ENCODE results near the gene TKT. TPM values are rescaled to one million over a fixed set of nuclear protein-coding genes. Genes with fewer than 3 reads are reported as not detected.
A peak's percentile ranks its signal among the peaks of the same experiment; 100 is the strongest.

The TKT gene
- total RNA-seq, 6 experiments from 2014 or later, result 335 to 562 (median 471) TPM

GRCh38 chr3:53232641-53233377, 23.0 kb downstream of the TKT start:
- H3K36me3 Mint-ChIP-seq (ENCODE audit: low read depth), result peaks cover 23% of the 10 kb centered on the region
- peaks cover 2% of the 10 kb centered on the region; the same call in 1 of the 2 replicates for H3K27me3 Mint-ChIP-seq (ENCODE audit: insufficient read depth)
- H3K4me3 Mint-ChIP-seq, result no peak overlapping the region
- H3K9me3 Mint-ChIP-seq, result no peaks in the 10 kb centered on the region
- H3K27ac Mint-ChIP-seq, result peak overlapping the region; percentile 82; the same call in 1 of the 2 replicates
- TF ChIP-seq CTCF (IDR thresholded peaks at IDR 0.05), result no peak
- H3K4me1 Mint-ChIP-seq (ENCODE audit: low read depth), result peaks cover 35% of the 10 kb centered on the region
- DNase-seq, result no peak

GRCh38 chr3:53231532-53232511, 24.0 kb downstream of the TKT start:
- Mint-ChIP-seq H3K9me3 (no peaks in the 10 kb centered on the region), H3K36me3 (ENCODE audit: low read depth) (peaks cover 31% of the 10 kb centered on the region), H3K4me1 (ENCODE audit: low read depth) (peaks cover 25% of the 10 kb centered on the region), H3K27ac (peak overlapping the region; percentile 70), H3K27me3 (ENCODE audit: insufficient read depth) (peaks cover 4% of the 10 kb centered on the region; the same call in 1 of the 2 replicates), H3K4me3 (no peak overlapping the region)
- peak; percentile 60 for TF ChIP-seq CTCF (IDR thresholded peaks at IDR 0.05)
- no peak for DNase-seq

- H3K27me3 Mint-ChIP-seq (ENCODE audit: insufficient read depth), result peaks cover 4% of the 10 kb centered on the region; the same call in 1 of the 2 replicates
These were observed 25.0 kb downstream of the TKT start for GRCh38 chr3:53230789-53231188.

GRCh38 chr3:53230041-53230621, 25.7 kb downstream of the TKT start:
- peak; percentile 41; the same call in 1 of the 2 replicates for TF ChIP-seq CTCF (IDR thresholded peaks at IDR 0.05)
- Mint-ChIP-seq H3K27ac (no peak overlapping the region), H3K9me3 (no peaks in the 10 kb centered on the region), H3K4me1 (ENCODE audit: low read depth) (peaks cover 8% of the 10 kb centered on the region), H3K27me3 (ENCODE audit: insufficient read depth) (peaks cover 4% of the 10 kb centered on the region; the same call in 1 of the 2 replicates), H3K4me3 (no peak overlapping the region), H3K36me3 (ENCODE audit: low read depth) (peaks cover 24% of the 10 kb centered on the region)
- DNase-seq, result no peak

More at GRCh38 chr3:53230789-53231188, 25.0 kb downstream of the TKT start:
- Mint-ChIP-seq H3K4me1 (ENCODE audit: low read depth) (peaks cover 14% of the 10 kb centered on the region), H3K36me3 (ENCODE audit: low read depth) (peaks cover 24% of the 10 kb centered on the region), H3K9me3 (no peaks in the 10 kb centered on the region), H3K4me3 (no peak overlapping the region), H3K27ac (no peak overlapping the region)
- TF ChIP-seq CTCF (IDR thresholded peaks at IDR 0.05), result no peak
- no peak for DNase-seq

DNA sequence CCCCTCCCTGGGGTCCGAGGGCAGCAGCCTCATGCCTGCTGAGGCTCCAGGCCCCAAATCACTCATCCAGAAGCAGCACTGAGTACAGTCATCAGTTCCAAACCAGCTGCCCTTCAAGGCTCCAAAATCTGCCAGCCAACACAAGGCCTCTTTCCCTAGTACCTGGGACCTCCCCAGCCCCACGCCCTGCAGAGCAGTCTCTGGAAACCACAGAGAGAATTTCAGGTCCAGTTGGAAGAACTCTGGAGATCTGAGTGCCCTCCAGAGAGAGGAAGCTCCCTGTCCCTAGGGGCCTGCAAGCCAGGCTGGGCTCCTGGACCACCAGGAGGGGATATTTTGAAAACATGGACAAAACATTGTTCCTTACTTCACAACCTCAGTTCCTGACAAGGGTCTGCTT, 26.2 kb downstream of the TKT start:
- Mint-ChIP-seq H3K36me3 (ENCODE audit: low read depth) (peaks cover 24% of the 10 kb centered on the region), H3K27ac (no peak overlapping the region), H3K4me1 (ENCODE audit: low read depth) (peaks cover 6% of the 10 kb centered on the region), H3K27me3 (ENCODE audit: insufficient read depth) (peaks cover 4% of the 10 kb centered on the region), H3K4me3 (no peak overlapping the region), H3K9me3 (no peaks in the 10 kb centered on the region)
- no peak for TF ChIP-seq CTCF (IDR thresholded peaks at IDR 0.05)
- DNase-seq, result no peak
